Measurements from ENCODE around the gene STUM.

Gene STUM

DNA sequence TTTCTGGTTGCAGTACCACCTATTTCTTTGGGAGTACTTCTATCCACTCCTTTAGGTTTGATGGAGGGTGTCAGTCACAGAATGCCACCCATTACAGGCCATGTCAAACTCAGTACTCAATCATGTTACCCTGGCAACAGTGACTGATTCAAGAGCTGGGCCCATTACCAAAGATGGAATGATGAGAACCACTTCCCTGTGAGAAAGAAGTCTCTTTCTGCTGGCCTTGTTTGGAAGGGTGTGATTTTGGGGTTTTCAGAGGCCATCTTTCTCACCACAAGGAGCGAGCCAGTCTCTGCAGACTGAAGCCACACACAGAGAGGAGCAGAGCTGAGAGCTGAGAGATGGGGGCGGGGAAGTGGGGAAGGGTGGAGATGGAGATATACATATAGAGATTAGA lies 13.9 kb upstream of the STUM start:
- Histone ChIP-seq H3K27me3 (ENCODE audit: control insufficient read depth in 1 of 2, insufficient read depth in 2 of 2, low read length in 2 of 2) (no peaks in the 10 kb centered on the region), H3K27ac (ENCODE audit: low read depth, low read length) (no peak overlapping the region), H3K36me3 (ENCODE audit: insufficient read depth, low read length) (no peaks in the 10 kb centered on the region), H3K4me1 (ENCODE audit: insufficient read depth, low read length) (no peaks in the 10 kb centered on the region), H3K9ac (ENCODE audit: low read length) (no peak overlapping the region), H3K9me3 (ENCODE audit: low read length) (no peaks in the 10 kb centered on the region), H3K4me3 (ENCODE audit: low read depth in 1 of 2, low read length in 2 of 2) (no peak overlapping the region)

DNA sequence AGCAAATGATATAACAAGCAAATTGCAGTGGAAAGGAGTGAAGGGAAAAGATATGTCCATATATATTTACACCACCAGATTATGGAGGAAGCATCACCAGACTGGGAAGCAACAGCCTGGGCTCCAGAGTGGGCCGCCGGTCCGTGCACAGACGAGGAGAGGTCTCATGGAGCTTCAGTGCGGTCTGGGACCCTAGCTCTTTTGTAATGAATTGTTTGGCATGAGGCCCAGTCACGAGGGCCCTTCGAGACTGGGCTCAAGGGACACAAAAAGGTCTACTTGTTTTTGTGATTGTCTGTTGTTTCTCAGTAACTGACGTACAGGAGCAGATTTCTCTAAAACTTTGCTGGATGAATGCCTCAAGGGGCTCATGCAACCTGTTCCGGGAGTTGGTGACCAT lies 12.9 kb upstream of the STUM start:
- Histone ChIP-seq H3K9ac (ENCODE audit: low read length) (no peak overlapping the region), H3K4me1 (ENCODE audit: insufficient read depth, low read length) (no peaks in the 10 kb centered on the region), H3K9me3 (ENCODE audit: low read length) (no peaks in the 10 kb centered on the region), H3K36me3 (ENCODE audit: insufficient read depth, low read length) (no peaks in the 10 kb centered on the region), H3K27ac (ENCODE audit: low read depth, low read length) (no peak overlapping the region), H3K27me3 (ENCODE audit: control insufficient read depth in 1 of 2, insufficient read depth in 2 of 2, low read length in 2 of 2) (no peaks in the 10 kb centered on the region), H3K4me3 (ENCODE audit: low read depth in 1 of 2, low read length in 2 of 2) (no peak overlapping the region)

DNA sequence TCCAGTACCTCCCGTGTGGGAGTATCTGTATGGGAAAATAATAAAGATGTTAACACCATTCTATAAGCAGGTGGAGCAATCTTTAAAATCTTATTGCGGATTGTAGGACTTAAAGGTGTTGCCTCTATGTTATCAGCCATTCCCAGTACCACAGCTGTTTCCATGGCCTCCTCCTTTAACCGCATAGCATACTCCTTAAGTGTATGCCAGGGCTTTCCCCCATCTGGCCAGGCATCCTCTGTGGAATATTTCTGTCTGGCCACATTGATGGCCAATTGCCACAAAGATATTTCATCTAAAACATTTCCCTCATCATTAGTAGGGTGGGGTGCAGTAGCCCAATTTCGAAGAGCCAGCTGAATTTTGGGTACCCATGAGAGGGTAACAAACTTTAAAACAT lies 7.3 kb upstream of the STUM start:
- H3K4me3 ChIP-seq (ENCODE audit: low read depth in 1 of 2, low read length in 2 of 2), result no peak overlapping the region
- peaks cover 11% of the 10 kb centered on the region for H3K4me1 ChIP-seq (ENCODE audit: insufficient read depth, low read length)
- H3K9ac ChIP-seq (ENCODE audit: low read length), result no peak overlapping the region
- no peaks in the 10 kb centered on the region for H3K9me3 ChIP-seq (ENCODE audit: low read length)
- no peaks in the 10 kb centered on the region for H3K27me3 ChIP-seq (ENCODE audit: control insufficient read depth in 1 of 2, insufficient read depth in 2 of 2, low read length in 2 of 2)
- H3K27ac ChIP-seq (ENCODE audit: low read depth, low read length), result no peak overlapping the region
- H3K36me3 ChIP-seq (ENCODE audit: insufficient read depth, low read length), result no peaks in the 10 kb centered on the region

DNA sequence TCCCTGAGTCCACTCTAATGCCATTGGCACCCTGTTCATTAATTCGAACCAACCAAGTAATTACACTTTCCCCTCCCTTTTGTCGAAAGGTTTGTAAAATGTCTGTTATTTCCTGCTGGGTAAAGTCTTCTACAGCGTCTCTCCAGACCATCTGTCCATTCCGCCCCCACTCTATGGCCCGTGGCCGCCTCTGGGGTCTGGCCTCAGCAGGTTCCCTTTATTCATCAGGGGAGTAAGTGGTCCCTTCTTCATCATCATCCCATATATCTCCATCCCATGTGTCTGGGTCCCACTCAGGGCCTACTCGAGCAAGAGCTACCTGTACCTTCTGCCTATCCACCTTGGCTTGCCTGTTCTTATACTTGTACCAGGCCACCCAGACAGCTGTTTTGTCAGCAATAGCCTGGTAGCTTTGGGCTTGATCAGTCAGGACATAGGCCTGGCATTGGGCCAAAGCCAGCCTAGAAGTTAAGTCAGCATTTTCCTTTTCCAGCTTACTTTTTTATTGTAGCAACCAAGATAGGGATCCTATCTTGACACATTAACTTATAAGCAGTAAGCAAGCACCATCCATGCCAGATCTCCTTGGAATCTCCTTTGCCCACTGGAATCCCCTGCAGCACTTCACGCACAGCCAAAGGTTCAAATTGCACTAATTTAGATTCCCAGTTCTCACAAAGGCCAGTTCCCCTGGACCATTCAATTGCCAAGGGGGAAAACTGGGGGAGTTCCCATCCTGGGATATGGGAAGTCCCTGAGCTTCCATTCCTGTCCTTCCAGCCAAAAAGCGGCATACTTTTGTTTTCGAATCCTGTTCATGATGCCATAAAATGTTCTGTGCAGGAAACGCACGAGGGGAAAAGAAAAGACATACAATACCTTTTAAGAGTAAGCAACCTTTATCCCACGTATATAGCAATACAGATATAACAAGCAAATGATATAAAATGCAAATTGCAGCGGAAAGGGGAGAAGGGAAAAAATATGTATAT lies 6.6 kb upstream of the STUM start:
- Histone ChIP-seq H3K36me3 (ENCODE audit: insufficient read depth, low read length) (no peaks in the 10 kb centered on the region), H3K4me3 (ENCODE audit: low read depth in 1 of 2, low read length in 2 of 2) (no peak overlapping the region), H3K9ac (ENCODE audit: low read length) (no peak overlapping the region), H3K4me1 (ENCODE audit: insufficient read depth, low read length) (peaks cover 15% of the 10 kb centered on the region), H3K27me3 (ENCODE audit: control insufficient read depth in 1 of 2, insufficient read depth in 2 of 2, low read length in 2 of 2) (no peaks in the 10 kb centered on the region), H3K9me3 (ENCODE audit: low read length) (no peaks in the 10 kb centered on the region), H3K27ac (ENCODE audit: low read depth, low read length) (no peak overlapping the region)

DNA sequence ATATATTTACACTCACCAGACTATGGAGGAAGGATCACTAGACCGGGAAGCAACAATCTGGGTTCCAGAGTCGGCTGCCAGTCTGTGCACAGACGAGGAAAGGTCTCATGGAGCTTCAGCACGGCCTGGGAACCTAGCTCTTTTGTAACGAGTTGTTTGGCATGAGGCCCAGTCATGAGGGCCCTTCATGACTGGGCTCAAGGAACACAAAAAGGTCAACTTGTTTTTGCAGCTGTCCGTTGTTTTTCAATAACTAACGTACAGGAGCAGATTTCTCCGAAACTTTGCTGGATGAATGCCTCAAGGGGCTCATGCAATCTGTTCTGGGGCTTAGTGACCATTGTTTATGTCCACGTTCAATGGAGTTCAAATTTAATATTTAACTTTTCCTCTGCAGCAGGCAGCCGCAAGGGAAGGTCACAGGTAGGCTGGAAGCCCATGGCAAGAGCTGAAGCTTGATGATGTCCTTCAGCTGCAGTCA lies 5.9 kb upstream of the STUM start:
- Histone ChIP-seq H3K4me1 (ENCODE audit: insufficient read depth, low read length) (peaks cover 15% of the 10 kb centered on the region), H3K4me3 (ENCODE audit: low read depth in 1 of 2, low read length in 2 of 2) (no peak overlapping the region), H3K36me3 (ENCODE audit: insufficient read depth, low read length) (no peaks in the 10 kb centered on the region), H3K9me3 (ENCODE audit: low read length) (no peaks in the 10 kb centered on the region), H3K9ac (ENCODE audit: low read length) (no peak overlapping the region), H3K27me3 (ENCODE audit: control insufficient read depth in 1 of 2, insufficient read depth in 2 of 2, low read length in 2 of 2) (no peaks in the 10 kb centered on the region), H3K27ac (ENCODE audit: low read depth, low read length) (no peak overlapping the region)

DNA sequence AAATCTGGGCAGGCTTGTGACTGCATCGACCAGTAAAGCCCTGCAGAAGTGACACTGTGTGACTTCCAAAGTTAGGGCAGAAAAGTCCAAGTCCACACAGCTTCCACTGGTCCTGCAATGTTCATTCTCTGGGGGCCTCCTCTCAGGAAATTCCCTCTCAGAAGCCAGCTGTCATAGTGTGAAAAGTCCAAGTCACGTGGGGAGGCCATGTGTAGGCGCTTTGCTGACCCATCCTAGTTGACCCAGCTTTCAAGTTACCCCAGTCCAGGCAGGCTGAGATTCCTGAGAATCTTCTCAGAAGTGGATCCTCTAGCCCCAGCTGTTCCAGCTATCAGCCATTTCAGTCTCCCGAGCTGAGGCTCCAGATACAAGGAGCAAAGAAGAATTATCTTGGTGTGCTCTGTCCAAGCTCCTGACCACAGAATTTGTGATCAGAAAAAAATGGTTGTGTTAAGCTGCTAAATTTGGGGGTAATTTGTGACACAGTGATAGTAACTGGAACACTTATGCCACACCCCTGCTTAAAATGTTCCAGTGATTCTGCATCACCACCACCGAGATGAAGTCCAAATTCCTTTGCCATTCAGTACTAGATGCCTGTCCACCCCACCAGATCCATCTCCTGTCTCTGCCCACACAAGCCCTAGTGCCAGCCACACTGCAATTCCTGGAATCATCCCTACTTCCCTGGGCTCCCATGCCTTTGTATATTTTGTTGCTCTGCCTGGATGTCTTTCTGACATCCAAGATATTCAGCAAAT lies 2.5 kb upstream of the STUM start:
- Histone ChIP-seq H3K27ac (ENCODE audit: low read depth, low read length) (no peak overlapping the region), H3K36me3 (ENCODE audit: insufficient read depth, low read length) (no peaks in the 10 kb centered on the region), H3K9ac (ENCODE audit: low read length) (no peak overlapping the region), H3K4me1 (ENCODE audit: insufficient read depth, low read length) (peaks cover 24% of the 10 kb centered on the region), H3K9me3 (ENCODE audit: low read length) (no peaks in the 10 kb centered on the region), H3K4me3 (ENCODE audit: low read depth in 1 of 2, low read length in 2 of 2) (no peak overlapping the region), H3K27me3 (ENCODE audit: control insufficient read depth in 1 of 2, insufficient read depth in 2 of 2, low read length in 2 of 2) (no peaks in the 10 kb centered on the region)

DNA sequence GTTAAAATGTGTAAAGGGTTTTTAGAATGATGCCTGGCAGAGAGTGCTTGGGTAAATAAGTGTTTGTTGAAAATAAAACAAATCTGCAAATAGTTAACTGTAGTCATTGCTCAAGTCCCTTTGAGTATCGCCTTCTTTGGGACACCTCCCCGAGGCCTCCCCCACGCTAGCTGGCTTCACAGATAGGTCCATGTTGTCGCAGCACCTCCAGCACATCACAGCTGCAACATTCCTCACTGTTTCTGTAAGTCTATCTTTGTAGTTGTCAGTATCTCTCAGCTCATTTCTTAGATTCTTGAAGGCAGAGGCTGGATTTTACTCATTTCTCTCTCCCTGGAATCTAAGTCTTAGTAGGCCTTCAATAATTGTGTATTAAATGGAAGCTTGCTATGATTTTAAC lies 1.6 kb upstream of the STUM start:
- H3K27me3 ChIP-seq (ENCODE audit: control insufficient read depth in 1 of 2, insufficient read depth in 2 of 2, low read length in 2 of 2), result no peaks in the 10 kb centered on the region
- no peak overlapping the region for H3K9ac ChIP-seq (ENCODE audit: low read length)
- H3K27ac ChIP-seq (ENCODE audit: low read depth, low read length), result no peak overlapping the region
- no peaks in the 10 kb centered on the region for H3K9me3 ChIP-seq (ENCODE audit: low read length)
- H3K4me3 ChIP-seq (ENCODE audit: low read depth in 1 of 2, low read length in 2 of 2), result no peak overlapping the region
- H3K36me3 ChIP-seq (ENCODE audit: insufficient read depth, low read length), result no peaks in the 10 kb centered on the region
- H3K4me1 ChIP-seq (ENCODE audit: insufficient read depth, low read length), result peaks cover 30% of the 10 kb centered on the region

DNA sequence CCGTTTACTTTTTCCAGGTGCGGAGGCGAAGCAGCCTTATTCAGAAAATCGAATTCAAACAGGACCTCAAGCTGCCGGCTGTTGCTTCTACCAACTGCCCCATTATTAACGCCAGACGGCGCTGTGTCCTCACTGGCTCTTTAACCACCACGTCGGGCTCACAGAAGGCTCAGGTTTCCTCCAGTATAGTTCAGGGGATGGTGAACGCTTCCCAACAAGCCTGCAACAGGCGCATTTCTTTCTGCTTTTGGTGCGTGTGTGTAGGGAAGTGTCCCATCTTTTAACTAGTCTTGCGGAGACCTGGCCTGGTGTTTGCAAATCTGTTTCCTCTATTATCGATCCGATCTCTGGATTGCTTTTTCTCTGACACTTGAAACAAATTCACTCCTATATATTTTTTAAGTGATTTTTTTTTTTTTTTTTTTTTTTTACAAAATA lies 791 bp upstream of the STUM start:
- Histone ChIP-seq H3K36me3 (ENCODE audit: insufficient read depth, low read length) (no peaks in the 10 kb centered on the region), H3K27ac (ENCODE audit: low read depth, low read length) (no peak overlapping the region), H3K4me1 (ENCODE audit: insufficient read depth, low read length) (peaks cover 27% of the 10 kb centered on the region), H3K4me3 (ENCODE audit: low read depth in 1 of 2, low read length in 2 of 2) (no peak overlapping the region), H3K27me3 (ENCODE audit: control insufficient read depth in 1 of 2, insufficient read depth in 2 of 2, low read length in 2 of 2) (no peaks in the 10 kb centered on the region), H3K9me3 (ENCODE audit: low read length) (no peaks in the 10 kb centered on the region), H3K9ac (ENCODE audit: low read length) (no peak overlapping the region)

DNA sequence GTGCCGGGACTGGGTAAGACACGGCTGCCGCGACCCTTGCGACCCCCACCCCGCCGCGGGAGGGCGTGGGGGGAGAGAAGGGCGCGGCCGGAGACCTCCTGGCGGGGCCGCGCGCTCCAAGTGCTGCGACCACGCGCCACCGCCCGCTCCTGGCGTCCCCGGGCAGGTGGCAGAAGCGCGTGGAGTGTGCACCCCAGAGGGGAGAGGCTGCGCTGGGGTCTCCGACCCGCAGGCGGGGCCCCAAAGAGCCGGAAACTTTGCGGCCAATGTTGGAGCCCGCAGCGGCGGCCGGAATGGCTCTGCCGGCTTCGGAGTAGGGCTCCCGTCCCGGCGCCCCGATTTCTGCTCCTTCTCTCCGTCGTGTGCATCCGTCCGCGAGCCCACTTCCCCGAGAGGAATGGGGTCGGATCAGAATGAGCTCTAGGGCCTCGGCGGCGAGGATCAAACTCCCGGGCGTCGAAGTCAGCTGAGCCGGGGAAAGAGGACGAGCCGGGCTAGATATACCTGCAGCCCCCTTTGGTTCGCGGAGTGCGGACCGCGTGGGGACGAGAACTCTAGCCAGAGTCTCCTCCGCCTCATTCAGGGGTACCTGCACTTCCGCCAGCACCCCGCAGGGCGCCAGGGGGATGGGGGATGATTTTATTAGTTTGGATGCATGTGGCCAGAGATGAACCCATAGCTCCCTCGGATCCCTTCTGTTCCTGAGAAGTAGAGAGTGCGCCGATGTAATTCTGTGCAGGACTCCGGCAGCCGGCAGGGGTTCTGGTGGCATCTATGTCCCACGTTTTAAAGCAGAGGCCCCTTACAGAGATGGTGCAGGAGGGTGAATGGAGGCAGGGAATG lies 751 bp downstream of the STUM start:
- peaks cover 27% of the 10 kb centered on the region for H3K4me1 ChIP-seq (ENCODE audit: insufficient read depth, low read length)
- no peaks in the 10 kb centered on the region for H3K27me3 ChIP-seq (ENCODE audit: control insufficient read depth in 1 of 2, insufficient read depth in 2 of 2, low read length in 2 of 2)
- peak overlapping the region; percentile 7 for H3K9ac ChIP-seq (ENCODE audit: low read length)

DNA sequence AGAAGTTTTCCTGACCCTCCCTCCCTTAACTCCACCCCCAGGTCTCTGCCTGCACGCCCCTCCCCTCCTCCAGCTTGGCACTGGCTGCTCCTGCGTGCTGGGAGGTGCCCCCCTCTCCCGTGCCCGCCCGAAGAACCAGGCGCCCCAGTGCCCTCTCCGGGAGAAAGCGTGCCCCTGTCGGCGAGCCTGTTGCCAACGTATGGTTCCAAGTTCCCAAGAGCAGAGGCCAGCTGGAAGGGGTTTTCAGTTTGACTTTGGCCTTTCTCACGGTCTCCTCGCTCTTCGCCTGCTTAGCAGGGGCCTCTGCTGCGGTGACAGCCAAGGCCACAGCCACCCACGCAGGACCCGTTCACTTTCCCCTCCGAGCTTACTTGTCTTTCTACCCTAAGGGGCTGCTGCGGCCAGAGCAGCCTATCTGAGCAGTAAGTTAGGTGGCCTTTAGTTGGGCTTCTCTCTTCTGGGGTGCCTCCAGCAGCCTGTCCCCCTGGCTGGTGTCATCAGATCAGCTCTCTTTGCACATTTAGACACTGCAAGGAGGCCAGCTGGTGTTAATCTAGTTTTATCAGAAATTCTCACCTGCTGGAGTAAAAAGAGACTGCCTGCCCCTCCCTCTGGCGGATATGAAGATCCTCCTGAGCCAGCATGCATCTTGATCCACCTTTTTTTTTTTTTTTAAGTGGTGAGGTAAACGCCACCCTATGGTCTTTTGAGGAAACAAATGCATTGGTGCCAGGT lies 1.5 kb downstream of the STUM start:
- H3K9ac ChIP-seq (ENCODE audit: low read length), result peak overlapping the region; percentile 35
- H3K36me3 ChIP-seq (ENCODE audit: insufficient read depth, low read length), result no peaks in the 10 kb centered on the region
- H3K4me3 ChIP-seq (ENCODE audit: low read depth in 1 of 2, low read length in 2 of 2), result peak overlapping the region; percentile 58 to 76
- peak overlapping the region; percentile 95 for H3K27ac ChIP-seq (ENCODE audit: low read depth, low read length)
- H3K4me1 ChIP-seq (ENCODE audit: insufficient read depth, low read length), result peaks cover 27% of the 10 kb centered on the region
- H3K27me3 ChIP-seq (ENCODE audit: control insufficient read depth in 1 of 2, insufficient read depth in 2 of 2, low read length in 2 of 2), result no peaks in the 10 kb centered on the region
- H3K9me3 ChIP-seq (ENCODE audit: low read length), result no peaks in the 10 kb centered on the region

More for the DNA sequence above, 751 bp downstream of the STUM start:
- Histone ChIP-seq H3K9me3 (ENCODE audit: low read length) (no peaks in the 10 kb centered on the region), H3K36me3 (ENCODE audit: insufficient read depth, low read length) (no peaks in the 10 kb centered on the region), H3K4me3 (ENCODE audit: low read depth in 1 of 2, low read length in 2 of 2) (peak overlapping the region; percentile 58 to 76), H3K27ac (ENCODE audit: low read depth, low read length) (peak overlapping the region; percentile 95)

Data from muscle layer of colon (tissue), 2 donors.